Hepatocyte (in vitro differentiated cells): Measurements from ENCODE around the gene ARSG. TPM values are rescaled to one million over a fixed set of nuclear protein-coding genes. Genes with fewer than 3 reads are reported as not detected.
"Not testable (repeated sequence)": the region's sequence is repeated elsewhere in the genome, so short reads cannot be mapped to it uniquely, and the experiment has no call there.

Experiments used
- DNase-seq: peaks from one replicate; pipeline ENCODE4 v3.0.0-alpha.2; 2016; ENCODE audit warnings: low spot score
- H2AFZ ChIP-seq: fragments of 200-600 bp; sonication (generic); 2 replicates; pipeline ENCODE4 v1.6.0; 2016; ENCODE audit warnings: antibody characterized with exemption, mild to moderate bottlenecking
- H3K27ac ChIP-seq: fragments of 200-600 bp; sonication (generic); 2 replicates; pipeline ENCODE4 v1.5.1; 2016; ENCODE audit warnings: mild to moderate bottlenecking
- H3K27me3 ChIP-seq: fragments of 200-600 bp; sonication (generic); 2 replicates; pipeline ENCODE4 v1.6.1; 2016
- H3K36me3 ChIP-seq: fragments of 200-600 bp; sonication (generic); replicated peaks from 2 replicates; pipeline ENCODE4 v1.5.1; 2016; ENCODE audit warnings: low read depth; ENCODE audit not compliant: insufficient read depth
- H3K4me1 ChIP-seq: fragments of 200-600 bp; sonication (generic); 2 replicates; pipeline ENCODE4 v1.5.1; 2016; ENCODE audit warnings: mild to moderate bottlenecking, moderate library complexity; ENCODE audit not compliant: insufficient read depth
- H3K4me2 ChIP-seq: fragments of 200-600 bp; sonication (generic); 2 replicates; pipeline ENCODE4 v1.6.0; 2016
- H3K4me3 ChIP-seq: fragments of 200-600 bp; sonication (generic); 2 replicates; pipeline ENCODE4 v1.5.1; 2016; ENCODE audit warnings: mild to moderate bottlenecking
- H3K79me2 ChIP-seq: fragments of 200-600 bp; sonication (generic); 2 replicates; pipeline ENCODE4 v1.6.0; 2017; ENCODE audit warnings: mild to moderate bottlenecking
- H3K9me2 ChIP-seq: fragments of 200-600 bp; sonication (generic); replicated peaks from 2 replicates; pipeline ENCODE4 v1.6.0; 2017; ENCODE audit warnings: mild to moderate bottlenecking; ENCODE audit not compliant: insufficient read depth
- H3K9me3 ChIP-seq: fragments of 200-600 bp; sonication (generic); 2 replicates; pipeline ENCODE4 v1.5.1; 2016; ENCODE audit warnings: low read depth, mild to moderate bottlenecking
- H4K20me1 ChIP-seq: fragments of 200-600 bp; sonication (generic); 2 replicates; pipeline ENCODE4 v1.6.0; 2016; ENCODE audit warnings: mild to moderate bottlenecking; ENCODE audit not compliant: insufficient read depth, poor library complexity, severe bottlenecking
- EZH2 ChIP-seq: fragments of 200-600 bp; sonication (generic); IDR thresholded peaks from 2 replicates; pipeline ENCODE4 v1.6.1; 2016; ENCODE audit warnings: antibody characterized with exemption, mild to moderate bottlenecking, borderline replicate concordance
- EZH2phosphoT487 ChIP-seq: fragments of 200-600 bp; sonication (generic); IDR thresholded peaks from one replicate; pipeline ENCODE4 v1.6.1; 2018; ENCODE audit warnings: antibody characterized with exemption, mild to moderate bottlenecking, low read depth, moderate library complexity; ENCODE audit not compliant: unreplicated experiment, severe bottlenecking
- WGBS: methylation state at CpG from one replicate; pipeline ENCODE4 v1.1.6; 2016; ENCODE audit warnings: low lambda C conversion rate; ENCODE audit errors: missing lambda C conversion rate; 5-methylcytosine and 5-hydroxymethylcytosine counted together
- polyA plus RNA-seq: library from polyadenylated mRNA; unstranded; fragments of >200 nt; fragmentation: Nextera tagmentation; extraction: Ambion mirVana; gene quantifications from 2 replicates; pipeline ENCODE4 v1.2.1, GENCODE V29; 2016
- total RNA-seq: library from RNA; depleted of rRNA; stranded (reverse); fragments of >200 nt; gene quantifications from 2 replicates; pipeline ENCODE4 v1.2.3, GENCODE V29; 2014
- TF ChIP-seq, protein P1 (sequence below): fragments of 200-600 bp; sonication (generic); IDR thresholded peaks from 2 replicates; pipeline ENCODE4 v1.5.1; 2016; ENCODE audit warnings: antibody characterized with exemption, mild to moderate bottlenecking; ENCODE audit not compliant: poor library complexity

ARSG gene
- total and polyA plus RNA-seq, 2 experiments from 2014 or later, result 1.3 to 1.4 TPM

GRCh38 chr17:68309066-68309670, 17.9 kb downstream of the ARSG start:
- not testable (repeated sequence) for H3K79me2 ChIP-seq, H2AFZ ChIP-seq, H3K36me3 ChIP-seq, DNase-seq, H3K27ac ChIP-seq, H3K4me3 ChIP-seq, H3K27me3 ChIP-seq, H3K9me3 ChIP-seq, H3K9me2 ChIP-seq, H4K20me1 ChIP-seq, H3K4me2 ChIP-seq, H3K4me1 ChIP-seq
- 94% methylated on average over 28 of the region's 28 CpGs for WGBS

DNA sequence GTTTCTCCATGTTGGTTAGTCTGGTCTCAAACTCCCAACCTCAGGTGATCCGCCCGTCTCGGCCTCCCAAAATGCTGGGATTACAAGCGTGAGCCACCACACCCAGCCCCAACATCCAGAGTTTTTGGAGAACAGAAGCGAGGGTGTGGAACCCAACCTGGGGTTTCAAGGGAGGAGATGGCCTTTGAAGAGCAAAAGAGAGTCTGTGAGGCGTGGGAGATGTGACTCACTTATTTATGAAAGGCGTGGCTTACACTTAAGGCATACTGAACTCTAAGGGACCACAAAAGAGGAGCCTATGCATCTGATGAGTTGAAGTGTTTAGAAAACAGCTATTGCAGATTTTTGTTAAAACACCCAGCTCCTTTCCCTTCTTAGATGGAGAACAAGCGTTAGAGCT, 18.9 kb downstream of the ARSG start:
- H3K9me2 ChIP-seq, result no peaks in the 10 kb centered on the region
- H3K27ac ChIP-seq, result no peak overlapping the region
- H3K4me3 ChIP-seq, result no peak overlapping the region
- H3K79me2 ChIP-seq, result no peaks in the 10 kb centered on the region
- no peaks in the 10 kb centered on the region for H3K27me3 ChIP-seq
- TF ChIP-seq EZH2 (no peak), EZH2phosphoT487 (no peak)
- TF ChIP-seq, protein P1, sequence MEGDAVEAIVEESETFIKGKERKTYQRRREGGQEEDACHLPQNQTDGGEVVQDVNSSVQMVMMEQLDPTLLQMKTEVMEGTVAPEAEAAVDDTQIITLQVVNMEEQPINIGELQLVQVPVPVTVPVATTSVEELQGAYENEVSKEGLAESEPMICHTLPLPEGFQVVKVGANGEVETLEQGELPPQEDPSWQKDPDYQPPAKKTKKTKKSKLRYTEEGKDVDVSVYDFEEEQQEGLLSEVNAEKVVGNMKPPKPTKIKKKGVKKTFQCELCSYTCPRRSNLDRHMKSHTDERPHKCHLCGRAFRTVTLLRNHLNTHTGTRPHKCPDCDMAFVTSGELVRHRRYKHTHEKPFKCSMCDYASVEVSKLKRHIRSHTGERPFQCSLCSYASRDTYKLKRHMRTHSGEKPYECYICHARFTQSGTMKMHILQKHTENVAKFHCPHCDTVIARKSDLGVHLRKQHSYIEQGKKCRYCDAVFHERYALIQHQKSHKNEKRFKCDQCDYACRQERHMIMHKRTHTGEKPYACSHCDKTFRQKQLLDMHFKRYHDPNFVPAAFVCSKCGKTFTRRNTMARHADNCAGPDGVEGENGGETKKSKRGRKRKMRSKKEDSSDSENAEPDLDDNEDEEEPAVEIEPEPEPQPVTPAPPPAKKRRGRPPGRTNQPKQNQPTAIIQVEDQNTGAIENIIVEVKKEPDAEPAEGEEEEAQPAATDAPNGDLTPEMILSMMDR, result no peak
- no peak overlapping the region for H2AFZ ChIP-seq
- no peak overlapping the region for H3K4me2 ChIP-seq
- H3K36me3 ChIP-seq, result no peaks in the 10 kb centered on the region
- H3K9me3 ChIP-seq, result no peaks in the 10 kb centered on the region
- no peak for DNase-seq
- H4K20me1 ChIP-seq, result no peaks in the 10 kb centered on the region
- no peaks in the 10 kb centered on the region for H3K4me1 ChIP-seq
- WGBS, result 90% methylated on average over 8 of the region's 8 CpGs

DNA sequence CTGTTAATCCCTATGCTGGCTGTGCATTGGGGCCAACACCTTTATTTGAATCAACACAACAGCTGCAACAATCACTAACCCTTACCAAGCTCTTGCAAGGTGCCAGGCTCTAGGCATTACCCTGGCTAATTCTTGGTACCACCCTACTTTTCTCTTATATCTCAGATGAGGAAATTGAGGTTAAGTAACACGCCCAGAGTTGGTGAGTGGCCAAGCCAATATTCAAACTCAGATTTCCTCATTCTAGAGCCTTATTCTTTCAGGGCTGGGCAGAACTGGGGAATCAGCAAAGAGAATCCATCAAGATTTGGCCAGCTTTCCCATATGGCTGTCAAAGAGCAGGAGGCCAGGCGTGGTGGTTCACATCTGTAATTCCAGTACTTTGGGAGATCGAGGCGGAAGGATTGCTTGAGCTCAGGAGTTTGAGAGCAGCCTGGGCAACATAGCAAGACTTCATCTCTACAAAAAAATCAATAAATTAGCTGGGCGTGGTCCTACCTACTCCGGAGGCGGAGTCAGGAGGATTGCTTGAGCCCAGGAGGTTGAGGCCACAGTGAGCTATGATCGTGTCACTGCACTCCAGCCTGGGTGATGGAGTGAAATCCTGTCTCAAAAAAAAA, 23.7 kb downstream of the ARSG start:
- 94% methylated on average over 8 of the region's 8 CpGs for WGBS
- Histone ChIP-seq H3K27me3 (no peaks in the 10 kb centered on the region), H3K79me2 (no peaks in the 10 kb centered on the region), H3K4me1 (no peaks in the 10 kb centered on the region), H3K27ac (no peak overlapping the region), H3K9me3 (no peaks in the 10 kb centered on the region), H2AFZ (no peak overlapping the region), H3K36me3 (no peaks in the 10 kb centered on the region), H3K4me3 (no peak overlapping the region), H4K20me1 (no peaks in the 10 kb centered on the region), H3K9me2 (no peaks in the 10 kb centered on the region), H3K4me2 (no peak overlapping the region)
- no peak for DNase-seq
- TF ChIP-seq EZH2phosphoT487 (no peak), EZH2 (no peak)
- TF ChIP-seq, protein P1, result no peak

GRCh38 chr17:68315930-68316329, 24.6 kb downstream of the ARSG start:
- Histone ChIP-seq H3K4me3 (no peak overlapping the region), H2AFZ (no peak overlapping the region), H4K20me1 (no peaks in the 10 kb centered on the region), H3K9me2 (no peaks in the 10 kb centered on the region), H3K27ac (no peak overlapping the region), H3K4me2 (no peak overlapping the region), H3K27me3 (no peaks in the 10 kb centered on the region), H3K79me2 (no peaks in the 10 kb centered on the region), H3K36me3 (no peaks in the 10 kb centered on the region), H3K4me1 (no peaks in the 10 kb centered on the region), H3K9me3 (no peaks in the 10 kb centered on the region)
- TF ChIP-seq EZH2, result no peak
- TF ChIP-seq EZH2phosphoT487, result no peak
- TF ChIP-seq, protein P1, result no peak
- DNase-seq, result no peak
- WGBS, result 97% methylated on average over 4 of the region's 4 CpGs
